Measurements from ENCODE around the gene SLC35B2. TPM values are rescaled to one million over a fixed set of nuclear protein-coding genes. Genes with fewer than 3 reads are reported as not detected.
A peak's percentile ranks its signal among the peaks of the same experiment; 100 is the strongest.

Gene SLC35B2
- total RNA-seq, 2 experiments from 2014 or later: 6.4 to 7.0 TPM

- H3K9me3 Mint-ChIP-seq: no peaks in the 10 kb centered on the region
- no peaks in the 10 kb centered on the region for H3K27me3 Mint-ChIP-seq
- H3K36me3 Mint-ChIP-seq (ENCODE audit: low read depth): peaks cover 53% of the 10 kb centered on the region
- Histone ChIP-seq H3K36me3 (ENCODE audit: insufficient read depth, low read length) (peaks cover 49% of the 10 kb centered on the region), H3K4me3 (ENCODE audit: low read length) (no peak overlapping the region), H3K27me3 (ENCODE audit: control insufficient read depth in 1 of 2, insufficient read depth in 2 of 2, low read length in 2 of 2) (no peaks in the 10 kb centered on the region), H3K27ac (ENCODE audit: low read depth in 1 of 2, low read length in 2 of 2) (no peak overlapping the region), H3K4me1 (ENCODE audit: insufficient read depth, low read length) (peaks cover 67% of the 10 kb centered on the region), H3K9me3 (ENCODE audit: control insufficient read depth in 1 of 2, insufficient read depth in 1 of 2, low read length in 2 of 2) (no peaks in the 10 kb centered on the region)
- H3K4me3 Mint-ChIP-seq: peak overlapping the region; percentile 42
- DNase-seq (no peak), ATAC-seq (ENCODE audit: poor library complexity) (no peak)
- ChIA-PET POLR2A (no interaction called here), CTCF (no interaction called here)
- H3K4me1 Mint-ChIP-seq (ENCODE audit: low read depth): peaks cover 64% of the 10 kb centered on the region
- H3K27ac Mint-ChIP-seq: no peak overlapping the region
- intact Hi-C loops (cut with DNase I, micrococcal nuclease): loop anchor here (5.0 to 10.0 kb wide), 3 partner anchors 165 to 1117 kb away; partner anchors contain the start of genes POLH (in 1 of the 2), SUPT3H (in 1 of the 2) and XPO5 (in 1 of the 2)
- TF ChIP-seq CTCF (IDR thresholded peaks at IDR 0.05): no peak
Observed at GRCh38 chr6:44260011-44260410, 2.7 kb upstream of the SLC35B2 start.

- Mint-ChIP-seq H3K27me3 (no peaks in the 10 kb centered on the region), H3K4me3 (peak overlapping the region; percentile 90), H3K9me3 (no peaks in the 10 kb centered on the region), H3K27ac (no peak overlapping the region), H3K36me3 (ENCODE audit: low read depth) (peaks cover 57% of the 10 kb centered on the region), H3K4me1 (ENCODE audit: low read depth) (peaks cover 60% of the 10 kb centered on the region)
- Histone ChIP-seq H3K4me1 (ENCODE audit: insufficient read depth, low read length) (peaks cover 64% of the 10 kb centered on the region), H3K27ac (ENCODE audit: low read depth in 1 of 2, low read length in 2 of 2) (no peak overlapping the region), H3K4me3 (ENCODE audit: low read length) (no peak overlapping the region), H3K27me3 (ENCODE audit: control insufficient read depth in 1 of 2, insufficient read depth in 2 of 2, low read length in 2 of 2) (no peaks in the 10 kb centered on the region), H3K36me3 (ENCODE audit: insufficient read depth, low read length) (peaks cover 59% of the 10 kb centered on the region), H3K9me3 (ENCODE audit: control insufficient read depth in 1 of 2, insufficient read depth in 1 of 2, low read length in 2 of 2) (no peaks in the 10 kb centered on the region)
- ATAC-seq (ENCODE audit: poor library complexity): no peak
- CTCF ChIA-PET: interaction anchor here (1.1 kb wide), 1 partner anchor 54 kb away, joined by 4 read pairs; the partner anchor contains the start of gene AARS2
- TF ChIP-seq CTCF (IDR thresholded peaks at IDR 0.05): no peak
- intact Hi-C loops (cut with DNase I, micrococcal nuclease): loop anchor here (5.0 kb wide), 3 partner anchors 37 to 132 kb away; partner anchors contain the start of genes SLC29A1 (in 2 of the 2), MRPL14 (in 1 of the 2) and TMEM63B (in 1 of the 2)
- POLR2A ChIA-PET: interaction anchor here (1.0 kb wide), 1 partner anchor 12 kb away, joined by 7 read pairs; the partner anchor contains the start of gene HSP90AB1
- DNase-seq: no peak
Observed at GRCh38 chr6:44258921-44259320, 1.6 kb upstream of the SLC35B2 start.

- Mint-ChIP-seq H3K9me3 (no peaks in the 10 kb centered on the region), H3K27ac (peak overlapping the region; percentile 78), H3K4me3 (peak overlapping the region; percentile 90), H3K4me1 (ENCODE audit: low read depth) (peaks cover 60% of the 10 kb centered on the region), H3K27me3 (no peaks in the 10 kb centered on the region), H3K36me3 (ENCODE audit: low read depth) (peaks cover 62% of the 10 kb centered on the region)
- ATAC-seq (ENCODE audit: poor library complexity) (no peak), DNase-seq (no peak)
- no peak for TF ChIP-seq CTCF (IDR thresholded peaks at IDR 0.05)
- no peak overlapping the region for H3K4me3 ChIP-seq (ENCODE audit: low read length)
- H3K36me3 ChIP-seq (ENCODE audit: insufficient read depth, low read length): peaks cover 65% of the 10 kb centered on the region
- ChIA-PET POLR2A (interaction anchor here (1.0 to 2.9 kb wide), 2 partner anchors 11 to 35 kb away, joined by 7 to 12 read pairs; partner anchors contain the start of genes HSP90AB1 and SLC29A1), CTCF (interaction anchor here (1.1 kb wide), 1 partner anchor 55 kb away, joined by 4 read pairs; the partner anchor contains the start of gene AARS2)
- H3K9me3 ChIP-seq (ENCODE audit: control insufficient read depth in 1 of 2, insufficient read depth in 1 of 2, low read length in 2 of 2): no peaks in the 10 kb centered on the region
- peak overlapping the region in 1 of 2 donors; percentile 38 for H3K27ac ChIP-seq (ENCODE audit: low read depth in 1 of 2, low read length in 2 of 2)
- H3K4me1 ChIP-seq (ENCODE audit: insufficient read depth, low read length): peaks cover 60% of the 10 kb centered on the region
- H3K27me3 ChIP-seq (ENCODE audit: control insufficient read depth in 1 of 2, insufficient read depth in 2 of 2, low read length in 2 of 2): no peaks in the 10 kb centered on the region
- intact Hi-C loops (cut with DNase I, micrococcal nuclease): loop anchor here (5.0 kb wide), 3 partner anchors 36 to 131 kb away; partner anchors contain the start of genes SLC29A1 (in 2 of the 2), MRPL14 (in 1 of the 2) and TMEM63B (in 1 of the 2)
Observed at GRCh38 chr6:44258325-44258863, 1.1 kb upstream of the SLC35B2 start.
